Fibroblast of lung (primary cell): ENCODE measurements around the gene ADGRV1. TPM values are rescaled to one million over a fixed set of nuclear protein-coding genes. Genes with fewer than 3 reads are reported as not detected.
A peak's percentile ranks its signal among the peaks of the same experiment; 100 is the strongest.

ENCODE experiments used
- DNase-seq, 2 donors: peaks; one replicate each; pipeline versions ENCODE4 v3.0.0 to v3.0.0-alpha.2; 2010; ENCODE audit warnings: low read depth in 2 of 2
- H2AFZ ChIP-seq: 2 replicates; pipeline ENCODE4 v1.5.1; 2012; ENCODE audit warnings: low read length, control low read depth, inconsistent platforms
- H3K27ac ChIP-seq: 2 replicates; pipeline ENCODE4 v1.5.1; 2011; ENCODE audit warnings: low read length, control low read depth; ENCODE audit not compliant: insufficient read depth
- H3K27me3 ChIP-seq: 2 replicates; pipeline ENCODE4 v1.5.1; 2011; ENCODE audit warnings: mild to moderate bottlenecking, low read length; ENCODE audit not compliant: control insufficient read depth, insufficient read depth
- H3K36me3 ChIP-seq: 2 replicates; pipeline ENCODE4 v1.5.1; 2011; ENCODE audit warnings: low read length; ENCODE audit not compliant: control insufficient read depth, insufficient read depth
- H3K4me1 ChIP-seq: 2 replicates; pipeline ENCODE4 v1.5.1; 2011; ENCODE audit warnings: low read length; ENCODE audit not compliant: control insufficient read depth, insufficient read depth; ENCODE audit errors: extremely low read depth
- H3K4me2 ChIP-seq: 2 replicates; pipeline ENCODE4 v1.5.1; 2011; ENCODE audit warnings: low read length, control low read depth; ENCODE audit not compliant: insufficient read depth; ENCODE audit errors: extremely low read depth
- H3K4me3 ChIP-seq, 4 experiments: fragments of 200-600 bp in 1 of 4; sonication (generic) in 1 of 4; replicated peaks in 1 of 4; 2 replicates each; pipeline ENCODE4 v1.5.1; 2011 to 2016; ENCODE audit warnings: low read length in 4 of 4, low read depth in 3 of 4, mild to moderate bottlenecking in 3 of 4, control low read depth in 2 of 4, inconsistent platforms in 1 of 4, mixed read lengths in 1 of 4; ENCODE audit not compliant: insufficient read depth in 1 of 4; ENCODE audit errors: control extremely low read depth in 1 of 4
- H3K79me2 ChIP-seq: 2 replicates; pipeline ENCODE4 v1.5.1; 2012; ENCODE audit warnings: mild to moderate bottlenecking, low read length, inconsistent platforms; ENCODE audit not compliant: control insufficient read depth, insufficient read depth
- H3K9ac ChIP-seq: 2 replicates; pipeline ENCODE4 v1.5.1; 2011; ENCODE audit warnings: mild to moderate bottlenecking, low read length, control low read depth; ENCODE audit not compliant: insufficient read depth
- H3K9me3 ChIP-seq: 2 replicates; pipeline ENCODE4 v1.5.1; 2012; ENCODE audit warnings: low read depth, low read length; ENCODE audit not compliant: control insufficient read depth, insufficient read depth
- H4K20me1 ChIP-seq: 2 replicates; pipeline ENCODE4 v1.5.1; 2011; ENCODE audit warnings: low read length; ENCODE audit not compliant: control insufficient read depth, insufficient read depth; ENCODE audit errors: extremely low read depth
- EZH2 ChIP-seq: IDR thresholded peaks from 2 replicates; pipeline ENCODE4 v1.5.1; 2012; ENCODE audit warnings: low read length, control low read depth, mild to moderate bottlenecking; ENCODE audit errors: missing control alignments
- polyA plus RNA-seq, 2 donors: library from polyadenylated mRNA; depleted of rRNA in 1 of 2; stranded (reverse) in 1 of 2; unstranded in 1 of 2; fragments of >200 nt; gene quantifications; 2 replicates each; pipeline ENCODE4 v1.2.1, GENCODE V29; 2011 to 2012; ENCODE audit warnings: missing spikeins in 1 of 2
- total RNA-seq: library from RNA; depleted of rRNA; stranded (reverse); fragments of >200 nt; gene quantifications from 2 replicates; pipeline ENCODE4 v1.2.1, GENCODE V29; 2014
- TF ChIP-seq, protein P1 (sequence below), 2 donors: IDR thresholded peaks in 1 of 2; conservative IDR thresholded peaks in 1 of 2; 1 replicate in 1 of 2; 2 replicates in 1 of 2; pipeline ENCODE4 v1.5.1; 2011 to 2012; ENCODE audit warnings: low read length in 2 of 2, control low read depth in 1 of 2, inconsistent platforms in 1 of 2, low read depth in 1 of 2, mild to moderate bottlenecking in 1 of 2

ADGRV1 gene
- total and polyA plus RNA-seq, 2 donors (not counting 1 experiment from before 2014, with no cell fraction given), result 0.15 to 0.17 TPM

GRCh38 chr5:91020065-91020800 lies 461.6 kb downstream of the ADGRV1 start:
- Histone ChIP-seq H2AFZ (no peak overlapping the region), H3K4me1 (no peaks in the 10 kb centered on the region), H3K79me2 (no peaks in the 10 kb centered on the region), H3K27ac (no peak overlapping the region), H3K4me2 (no peak overlapping the region), H3K9me3 (no peaks in the 10 kb centered on the region), H3K36me3 (no peaks in the 10 kb centered on the region), H3K4me3 (no peak overlapping the region), H4K20me1 (no peaks in the 10 kb centered on the region), H3K9ac (no peak overlapping the region), H3K27me3 (no peaks in the 10 kb centered on the region)
- TF ChIP-seq, protein P1, sequence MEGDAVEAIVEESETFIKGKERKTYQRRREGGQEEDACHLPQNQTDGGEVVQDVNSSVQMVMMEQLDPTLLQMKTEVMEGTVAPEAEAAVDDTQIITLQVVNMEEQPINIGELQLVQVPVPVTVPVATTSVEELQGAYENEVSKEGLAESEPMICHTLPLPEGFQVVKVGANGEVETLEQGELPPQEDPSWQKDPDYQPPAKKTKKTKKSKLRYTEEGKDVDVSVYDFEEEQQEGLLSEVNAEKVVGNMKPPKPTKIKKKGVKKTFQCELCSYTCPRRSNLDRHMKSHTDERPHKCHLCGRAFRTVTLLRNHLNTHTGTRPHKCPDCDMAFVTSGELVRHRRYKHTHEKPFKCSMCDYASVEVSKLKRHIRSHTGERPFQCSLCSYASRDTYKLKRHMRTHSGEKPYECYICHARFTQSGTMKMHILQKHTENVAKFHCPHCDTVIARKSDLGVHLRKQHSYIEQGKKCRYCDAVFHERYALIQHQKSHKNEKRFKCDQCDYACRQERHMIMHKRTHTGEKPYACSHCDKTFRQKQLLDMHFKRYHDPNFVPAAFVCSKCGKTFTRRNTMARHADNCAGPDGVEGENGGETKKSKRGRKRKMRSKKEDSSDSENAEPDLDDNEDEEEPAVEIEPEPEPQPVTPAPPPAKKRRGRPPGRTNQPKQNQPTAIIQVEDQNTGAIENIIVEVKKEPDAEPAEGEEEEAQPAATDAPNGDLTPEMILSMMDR (conservative IDR thresholded peaks at IDR 0.05 in 1 of 2, IDR thresholded peaks at IDR 0.05 in 1 of 2; ENCODE audit: low read depth in 1 of 2, low read length in 2 of 2), result no peak
- TF ChIP-seq EZH2, result no peak
- DNase-seq, result peak; percentile 70 to 77

GRCh38 chr5:91022518-91022917 lies 463.9 kb downstream of the ADGRV1 start:
- no peak for DNase-seq
- H3K27me3 ChIP-seq, result no peaks in the 10 kb centered on the region
- no peak overlapping the region for H3K4me2 ChIP-seq
- H3K36me3 ChIP-seq, result no peaks in the 10 kb centered on the region
- H3K27ac ChIP-seq, result no peak overlapping the region
- H3K4me1 ChIP-seq, result no peaks in the 10 kb centered on the region
- H3K4me3 ChIP-seq, result no peak overlapping the region
- no peaks in the 10 kb centered on the region for H3K79me2 ChIP-seq
- no peaks in the 10 kb centered on the region for H3K9me3 ChIP-seq
- TF ChIP-seq EZH2, result no peak
- TF ChIP-seq, protein P1 (conservative IDR thresholded peaks at IDR 0.05 in 1 of 2, IDR thresholded peaks at IDR 0.05 in 1 of 2; ENCODE audit: low read depth in 1 of 2, low read length in 2 of 2), result no peak
- no peak overlapping the region for H3K9ac ChIP-seq
- no peaks in the 10 kb centered on the region for H4K20me1 ChIP-seq
- no peak overlapping the region for H2AFZ ChIP-seq

DNA sequence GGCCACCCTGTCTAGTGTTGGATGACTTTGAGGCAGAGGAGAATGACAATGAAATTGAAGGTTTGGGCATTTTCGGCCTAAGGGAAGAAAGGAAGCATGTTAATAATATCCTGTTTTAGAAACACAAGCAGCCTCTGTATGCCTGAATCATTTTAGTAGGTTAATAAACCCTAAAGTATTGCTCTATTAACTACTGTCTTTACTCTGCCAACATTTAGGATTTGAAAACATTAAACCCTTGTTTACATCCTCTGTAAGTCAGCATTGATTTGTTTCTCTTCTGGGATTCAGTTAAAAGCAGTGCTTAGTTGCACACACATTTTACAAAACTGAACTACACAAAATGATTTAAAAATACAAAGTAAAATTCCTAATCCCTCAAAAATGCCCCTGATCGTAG lies 465.6 kb downstream of the ADGRV1 start:
- peak in 1 of 2 donors; percentile 49 for DNase-seq
- Histone ChIP-seq H3K9me3 (no peaks in the 10 kb centered on the region), H3K4me3 (no peak overlapping the region), H3K79me2 (no peaks in the 10 kb centered on the region), H4K20me1 (no peaks in the 10 kb centered on the region), H3K4me1 (no peaks in the 10 kb centered on the region), H3K27ac (no peak overlapping the region), H3K9ac (no peak overlapping the region), H2AFZ (no peak overlapping the region), H3K4me2 (no peak overlapping the region), H3K27me3 (no peaks in the 10 kb centered on the region), H3K36me3 (no peaks in the 10 kb centered on the region)
- TF ChIP-seq, protein P1 (conservative IDR thresholded peaks at IDR 0.05 in 1 of 2, IDR thresholded peaks at IDR 0.05 in 1 of 2; ENCODE audit: low read depth in 1 of 2, low read length in 2 of 2), result no peak
- TF ChIP-seq EZH2, result no peak
